D721Med (cell line): ENCODE results near the gene USHBP1.
A peak's percentile ranks its signal among the peaks of the same experiment; 100 is the strongest.

Source experiments
- DNase-seq: peaks from one replicate; pipeline ENCODE4 v3.0.0; 2011; ENCODE audit warnings: low spot score; ENCODE audit not compliant: insufficient read length
- FAIRE-seq: peaks from 2 replicates; lab custom pipeline; 2011; peaks lifted over from hg19 to GRCh38; lab: Jason Lieb, UNC
- CTCF ChIP-seq: IDR thresholded peaks from 2 replicates; pipeline ENCODE4 v1.5.1; 2012; ENCODE audit warnings: mild to moderate bottlenecking, control low read depth; ENCODE audit not compliant: insufficient read depth; ENCODE audit errors: missing control alignments

Gene USHBP1

GRCh38 chr19:17260842-17261325 is 3.7 kb downstream of the USHBP1 start:
- peak; percentile 65 for DNase-seq
- FAIRE-seq, result no peak
- TF ChIP-seq CTCF, result peak; percentile 92

GRCh38 chr19:17259934-17260333 is 4.6 kb downstream of the USHBP1 start:
- no peak for TF ChIP-seq CTCF
- DNase-seq (no peak), FAIRE-seq (no peak)

GRCh38 chr19:17259118-17259780 is 5.3 kb downstream of the USHBP1 start:
- DNase-seq (no peak), FAIRE-seq (no peak)
- TF ChIP-seq CTCF, result no peak

GRCh38 chr19:17256130-17256529 is 8.4 kb downstream of the USHBP1 start:
- FAIRE-seq (no peak), DNase-seq (no peak)
- no peak for TF ChIP-seq CTCF

GRCh38 chr19:17255150-17255621 is 9.4 kb downstream of the USHBP1 start:
- DNase-seq, result no peak
- TF ChIP-seq CTCF, result no peak

GRCh38 chr19:17254636-17255035 is 9.9 kb downstream of the USHBP1 start:
- DNase-seq, result no peak
- no peak for FAIRE-seq
- no peak for TF ChIP-seq CTCF

More at GRCh38 chr19:17255150-17255621, 9.4 kb downstream of the USHBP1 start:
- FAIRE-seq, result no peak

GRCh38 chr19:17249887-17250548 is 14.5 kb downstream of the USHBP1 start:
- no peak for FAIRE-seq
- DNase-seq, result no peak
- TF ChIP-seq CTCF, result no peak
